NCI-H2081 treated with DMSO at 0.1 percent for 48 hours (cell line): ENCODE measurements around the gene FGF13.

ENCODE experiments used
- DNase-seq: peaks from one replicate; lab custom pipeline; 2025; lab: John Stamatoyannopoulos, UW

The FGF13 gene

DNA sequence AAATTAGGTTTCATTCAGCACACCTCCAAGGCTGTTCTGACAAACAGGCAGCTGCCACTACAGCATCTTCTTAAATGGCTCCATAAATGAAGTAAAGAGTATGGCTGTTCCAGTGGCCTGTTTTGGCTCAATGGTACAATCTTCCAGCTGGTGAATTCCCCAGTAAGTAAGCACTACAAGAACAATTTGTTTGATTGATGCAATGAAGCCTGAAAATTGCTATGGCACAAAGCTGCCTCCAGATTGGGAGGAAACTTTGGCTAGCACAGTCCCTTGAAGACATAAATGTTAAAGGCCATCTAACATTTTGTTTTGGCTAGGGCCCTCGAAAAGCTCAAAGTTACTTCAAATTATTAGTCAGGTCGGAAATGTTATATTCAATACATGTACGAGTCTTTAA, 47.5 kb downstream of the FGF13 start:
- DNase-seq = no peak

DNA sequence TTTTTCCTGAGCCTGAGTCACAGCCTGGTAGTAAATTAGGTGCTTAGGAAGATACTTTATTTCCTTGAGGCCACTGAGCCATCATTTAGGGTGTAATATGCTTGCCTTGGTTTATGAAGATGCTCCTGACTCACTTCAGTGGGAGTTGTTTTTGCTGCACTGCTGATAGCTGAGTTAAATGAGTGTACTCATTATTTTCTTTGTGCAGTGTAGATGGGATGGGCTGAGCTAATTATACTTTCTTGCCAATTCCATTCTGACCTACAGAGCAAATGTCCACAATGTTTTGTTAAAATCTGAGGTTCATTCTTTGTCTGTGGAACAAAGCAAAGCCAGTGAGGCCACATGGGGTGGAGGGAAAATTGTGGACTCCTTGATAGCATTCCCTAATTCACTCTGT, 60.0 kb downstream of the FGF13 start:
- DNase-seq = no peak

DNA sequence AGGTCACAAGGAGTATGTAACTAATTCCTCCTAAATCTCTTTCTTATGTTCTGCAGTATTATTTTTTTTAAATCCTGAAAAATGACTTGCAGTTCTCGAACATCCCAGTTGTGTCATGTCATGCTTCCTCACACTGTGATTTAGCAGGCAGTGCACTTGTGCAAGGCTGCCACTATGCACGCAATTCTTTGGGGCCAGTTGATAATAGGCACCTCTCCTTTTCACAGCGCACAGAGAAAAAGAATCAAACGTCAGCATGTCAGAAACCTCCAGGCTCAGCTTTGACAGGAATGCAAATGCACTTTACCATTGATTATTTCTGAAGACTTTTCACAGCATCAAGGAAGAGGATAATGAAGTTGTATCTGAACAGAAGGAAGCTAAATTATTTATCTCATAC, 62.9 kb downstream of the FGF13 start:
- no peak for DNase-seq

DNA sequence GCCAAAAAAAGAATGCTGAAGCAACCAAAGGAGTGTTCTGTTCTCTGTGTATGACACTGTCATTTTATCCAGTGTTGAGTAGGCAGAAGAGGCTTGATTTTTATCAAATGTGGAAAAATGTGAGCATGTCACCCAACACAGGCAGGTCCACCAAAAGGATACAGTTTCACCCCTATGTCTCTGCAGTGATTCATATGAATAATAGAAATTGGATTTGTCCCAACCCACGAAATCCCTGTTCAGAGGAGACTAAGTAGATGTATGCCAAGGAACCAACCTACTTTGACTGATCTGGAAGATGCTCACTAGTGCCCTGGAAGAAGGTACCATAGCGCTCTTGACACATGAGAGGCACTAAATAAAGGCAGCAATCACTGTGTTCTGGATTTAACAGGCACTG, 72.5 kb downstream of the FGF13 start:
- DNase-seq = no peak
